Raji (cell line): ENCODE measurements around the gene TMEM147.

Source experiments
- POLR2A ChIP-seq: IDR thresholded peaks from 2 replicates; pipeline ENCODE4 v1.6.1; 2011; ENCODE audit warnings: low read depth, low read length, control low read depth; ENCODE audit not compliant: insufficient read depth

Gene TMEM147

GRCh38 chr19:35545001-35545854, at the start of gene TMEM147:
TSS of gene TMEM147 (plus strand) at chr19:35545626. CDS start at chr19:35545740, 114 bp downstream.
- peak; percentile 86 for TF ChIP-seq POLR2A

- TF ChIP-seq POLR2A, result no peak
Measured at GRCh38 chr19:35497406-35497805, 48.0 kb upstream of the TMEM147 start.

- TF ChIP-seq POLR2A, result no peak
Measured at GRCh38 chr19:35498220-35498619, 47.2 kb upstream of the TMEM147 start.

- TF ChIP-seq POLR2A, result no peak
Measured at GRCh38 chr19:35498984-35499527, 46.4 kb upstream of the TMEM147 start.

- no peak for TF ChIP-seq POLR2A
Measured at GRCh38 chr19:35500611-35501010, 44.8 kb upstream of the TMEM147 start.

GRCh38 chr19:35501684-35502083, 43.7 kb upstream of the TMEM147 start:
- no peak for TF ChIP-seq POLR2A

GRCh38 chr19:35502751-35503150, 42.7 kb upstream of the TMEM147 start:
- no peak for TF ChIP-seq POLR2A

- no peak for TF ChIP-seq POLR2A
Measured at GRCh38 chr19:35506011-35506410, 39.4 kb upstream of the TMEM147 start.

GRCh38 chr19:35507561-35507960, 37.9 kb upstream of the TMEM147 start:
- no peak for TF ChIP-seq POLR2A

GRCh38 chr19:35508129-35508528, 37.3 kb upstream of the TMEM147 start:
- no peak for TF ChIP-seq POLR2A

- no peak for TF ChIP-seq POLR2A
Measured at GRCh38 chr19:35509018-35509652, 36.3 kb upstream of the TMEM147 start.

GRCh38 chr19:35509861-35510625, 35.4 kb upstream of the TMEM147 start:
- no peak for TF ChIP-seq POLR2A

- no peak for TF ChIP-seq POLR2A
Measured at GRCh38 chr19:35510626-35510964, 34.8 kb upstream of the TMEM147 start.

GRCh38 chr19:35511337-35511736, 34.1 kb upstream of the TMEM147 start:
- no peak for TF ChIP-seq POLR2A

GRCh38 chr19:35512831-35513627, 32.4 kb upstream of the TMEM147 start:
- no peak for TF ChIP-seq POLR2A

- no peak for TF ChIP-seq POLR2A
Measured at GRCh38 chr19:35513628-35514281, 31.7 kb upstream of the TMEM147 start, which contains the start of gene DMKN. TSS of gene DMKN (minus strand) at chr19:35513649. CDS start at chr19:35513475, 174 bp downstream.
